HG03575 (cell line): ENCODE measurements around the gene NTRK2.

Source experiments
- ATAC-seq: cut with Tn5 transposase; IDR thresholded peaks from one replicate; pipeline ENCODE4 v1.9.1; 2021; ENCODE audit not compliant: unreplicated experiment, insufficient number of reproducible peaks, low FRiP score; ENCODE audit errors: extremely low read depth

NTRK2 gene

DNA sequence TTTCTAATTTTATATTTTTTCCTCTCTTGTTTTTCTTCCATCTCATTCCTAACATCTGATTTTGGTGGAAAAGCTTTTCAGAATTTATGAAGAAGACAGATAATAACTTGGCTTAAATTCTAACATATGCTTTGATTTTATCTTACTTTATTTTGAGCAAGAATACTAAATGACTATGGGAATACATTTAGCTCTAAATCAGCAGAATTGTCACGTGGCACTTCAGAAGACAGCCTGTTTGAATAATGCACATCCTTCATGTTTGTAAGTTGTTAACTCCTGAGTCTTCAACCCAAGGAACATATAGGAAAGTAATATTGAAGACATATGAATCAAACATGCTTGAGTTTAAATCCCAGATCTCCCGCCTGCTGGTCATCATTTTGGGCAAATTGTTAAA, 90.3 kb downstream of the NTRK2 start:
- ATAC-seq: no peak

DNA sequence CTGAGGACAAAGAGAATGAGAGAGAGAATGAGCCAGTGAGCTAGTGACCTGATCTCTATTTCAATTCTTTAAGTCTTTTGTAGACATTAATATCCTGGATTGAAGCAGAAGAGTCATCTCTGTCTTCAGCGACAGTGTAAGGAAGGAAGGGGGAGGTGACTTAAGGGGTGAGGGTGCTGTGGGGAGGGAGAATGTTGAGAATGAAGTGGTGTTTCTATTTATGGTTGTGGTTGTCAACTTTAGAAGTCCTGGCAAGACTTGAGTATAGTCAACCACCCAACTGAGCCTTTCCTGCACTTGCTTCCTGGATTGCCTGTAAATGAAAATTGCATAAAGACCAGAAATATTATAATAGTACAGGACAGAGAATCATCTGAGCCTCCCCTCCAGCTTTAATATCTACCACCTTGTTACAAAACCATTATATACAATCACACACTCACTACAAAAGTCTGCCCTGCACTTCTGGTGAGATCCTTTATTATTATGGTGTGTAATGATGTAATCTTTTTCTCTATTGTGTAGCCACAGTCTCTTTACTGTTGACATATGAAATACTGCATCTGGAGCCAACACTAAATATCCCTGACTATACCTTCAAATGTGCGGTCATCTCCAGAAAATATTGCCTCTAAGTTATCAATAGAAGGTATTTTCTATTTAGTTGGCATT, 91.7 kb downstream of the NTRK2 start:
- no peak for ATAC-seq

DNA sequence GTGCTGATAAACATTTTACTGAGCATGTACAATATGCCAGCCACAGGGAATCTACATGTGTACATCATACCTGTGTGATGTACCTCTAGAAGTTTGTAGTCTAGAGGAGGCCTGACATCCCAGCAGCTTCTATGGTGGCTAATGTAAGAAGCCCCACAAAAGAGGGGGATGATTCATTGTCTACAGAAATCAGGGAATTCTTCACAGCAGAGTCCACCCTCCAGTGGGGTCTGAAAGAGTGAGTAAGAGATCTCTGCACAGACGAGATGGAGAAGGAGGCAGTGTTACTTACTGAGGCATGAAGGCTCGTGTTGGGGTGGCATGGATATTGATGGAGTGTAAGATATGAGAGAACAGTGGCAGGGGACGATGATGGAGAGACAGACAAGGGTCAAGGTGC, 103.0 kb downstream of the NTRK2 start:
- no peak for ATAC-seq

DNA sequence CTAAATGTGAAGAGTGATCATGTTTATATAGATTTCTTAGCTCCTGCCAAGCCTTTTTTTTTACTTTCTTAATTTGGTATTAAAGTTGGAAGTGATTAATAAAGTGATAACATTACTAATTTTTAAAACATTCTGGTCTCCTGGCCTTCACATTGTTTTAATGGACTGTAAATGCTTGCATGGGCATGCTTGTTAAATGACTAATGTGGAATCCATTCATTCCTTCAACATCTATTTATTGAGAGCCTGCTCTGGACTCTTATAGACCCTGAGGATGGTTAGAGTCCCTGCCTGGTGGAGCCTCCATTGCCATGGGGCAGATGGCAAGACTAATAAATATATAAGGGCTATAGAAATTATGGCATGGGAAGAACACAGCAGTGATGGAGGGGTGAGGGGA, 103.5 kb downstream of the NTRK2 start:
- ATAC-seq: no peak

DNA sequence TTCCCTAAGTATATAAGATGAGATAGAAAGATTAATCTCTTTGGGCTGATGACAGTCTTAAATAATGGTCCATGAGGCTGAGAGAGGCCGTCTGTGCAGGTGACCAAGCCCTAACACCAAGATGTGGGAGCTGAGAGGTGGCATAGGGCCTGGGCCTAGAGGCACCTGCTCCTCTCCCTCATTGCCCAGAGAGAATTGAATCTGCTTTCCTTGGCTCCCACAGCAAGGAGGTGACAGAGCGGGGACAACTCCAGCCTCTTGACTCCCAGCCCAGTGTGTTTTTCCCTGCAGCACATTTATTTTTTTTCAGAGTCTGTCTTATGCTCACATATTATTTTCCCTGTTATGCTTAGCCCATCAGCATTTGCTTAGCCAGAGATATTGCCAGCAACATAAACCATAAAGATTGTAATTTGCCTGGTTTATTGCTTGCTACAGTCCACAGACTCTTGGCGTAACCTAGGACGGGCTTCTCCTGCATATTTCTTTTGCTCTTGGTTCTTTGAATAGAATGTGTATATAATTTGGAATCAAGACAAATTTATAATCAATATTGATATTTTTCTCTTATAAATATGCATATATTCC, 105.6 kb downstream of the NTRK2 start:
- ATAC-seq: no peak

DNA sequence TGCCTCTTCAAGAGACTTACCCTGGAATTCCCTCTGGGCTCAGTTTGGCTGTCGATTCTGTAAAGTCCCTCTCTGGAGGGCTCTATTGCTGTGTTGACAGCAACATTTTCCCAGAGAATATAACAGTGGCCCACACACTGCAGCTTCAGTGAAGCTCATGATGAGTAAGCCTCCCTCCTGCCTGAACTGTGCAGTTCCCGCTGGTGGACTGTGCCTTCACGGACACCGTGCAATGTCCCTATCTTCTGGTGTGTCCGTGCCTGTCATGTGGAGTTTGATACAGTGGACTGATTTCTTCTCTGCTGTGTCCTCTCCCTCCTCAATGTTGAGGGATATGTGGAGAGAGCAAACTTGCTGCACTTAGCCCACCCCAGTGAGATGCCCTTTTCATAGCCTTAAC, 109.0 kb downstream of the NTRK2 start:
- ATAC-seq: no peak

DNA sequence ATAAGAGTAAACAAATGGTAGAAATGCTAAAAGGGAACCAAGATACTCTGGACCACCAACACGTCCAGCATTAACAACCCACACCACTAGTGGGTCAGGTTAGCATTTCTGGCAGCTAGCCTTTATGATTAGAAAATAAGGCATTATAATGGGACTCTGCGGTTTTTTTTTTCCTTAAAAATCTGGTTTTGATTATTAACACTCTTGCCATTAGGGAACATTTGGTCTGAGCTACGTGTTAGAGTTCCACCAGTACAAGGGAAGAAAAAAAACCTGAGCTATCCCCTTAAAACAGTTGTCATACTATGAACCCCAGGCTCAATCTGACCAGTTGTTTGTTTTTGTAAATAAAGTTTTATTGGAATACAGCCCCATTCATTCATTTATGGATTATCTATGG, 110.4 kb downstream of the NTRK2 start:
- ATAC-seq: no peak

DNA sequence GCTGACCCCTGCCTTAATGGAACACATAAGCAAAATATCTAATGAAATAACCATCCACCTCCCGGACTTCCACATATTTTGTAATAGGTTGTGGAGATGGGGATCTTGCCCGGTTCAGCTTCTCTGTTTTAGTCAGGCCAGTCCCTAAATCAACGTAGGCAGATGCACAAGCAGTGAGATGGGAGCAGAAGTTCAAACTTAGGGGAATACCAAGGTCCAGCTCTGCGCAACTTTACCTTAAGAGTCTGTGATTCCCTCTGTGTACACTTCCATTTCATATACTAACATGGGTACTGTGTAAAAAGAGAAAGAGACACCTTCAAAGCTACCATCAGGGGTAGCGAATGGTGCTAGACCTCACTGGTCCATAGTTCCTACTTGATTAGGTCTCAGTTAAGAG, 110.9 kb downstream of the NTRK2 start:
- ATAC-seq: no peak

DNA sequence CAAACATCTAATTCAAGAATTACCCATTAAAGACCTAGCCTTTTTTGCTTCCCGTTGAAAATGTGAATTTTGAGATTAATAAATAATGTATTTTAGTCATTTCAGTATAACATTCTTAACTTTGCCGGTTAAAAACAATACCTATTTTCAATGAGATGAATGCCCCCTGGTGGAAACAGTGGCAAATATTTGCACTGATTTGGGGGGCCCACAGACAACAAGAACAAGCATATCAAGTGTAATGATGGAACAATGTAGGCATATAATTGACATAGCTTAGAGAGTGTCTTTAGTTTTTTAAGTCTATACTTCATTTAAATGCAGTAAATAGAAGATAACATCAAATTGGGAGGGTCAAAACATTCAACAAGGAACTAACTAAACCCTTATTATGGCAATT, 111.9 kb downstream of the NTRK2 start:
- no peak for ATAC-seq

DNA sequence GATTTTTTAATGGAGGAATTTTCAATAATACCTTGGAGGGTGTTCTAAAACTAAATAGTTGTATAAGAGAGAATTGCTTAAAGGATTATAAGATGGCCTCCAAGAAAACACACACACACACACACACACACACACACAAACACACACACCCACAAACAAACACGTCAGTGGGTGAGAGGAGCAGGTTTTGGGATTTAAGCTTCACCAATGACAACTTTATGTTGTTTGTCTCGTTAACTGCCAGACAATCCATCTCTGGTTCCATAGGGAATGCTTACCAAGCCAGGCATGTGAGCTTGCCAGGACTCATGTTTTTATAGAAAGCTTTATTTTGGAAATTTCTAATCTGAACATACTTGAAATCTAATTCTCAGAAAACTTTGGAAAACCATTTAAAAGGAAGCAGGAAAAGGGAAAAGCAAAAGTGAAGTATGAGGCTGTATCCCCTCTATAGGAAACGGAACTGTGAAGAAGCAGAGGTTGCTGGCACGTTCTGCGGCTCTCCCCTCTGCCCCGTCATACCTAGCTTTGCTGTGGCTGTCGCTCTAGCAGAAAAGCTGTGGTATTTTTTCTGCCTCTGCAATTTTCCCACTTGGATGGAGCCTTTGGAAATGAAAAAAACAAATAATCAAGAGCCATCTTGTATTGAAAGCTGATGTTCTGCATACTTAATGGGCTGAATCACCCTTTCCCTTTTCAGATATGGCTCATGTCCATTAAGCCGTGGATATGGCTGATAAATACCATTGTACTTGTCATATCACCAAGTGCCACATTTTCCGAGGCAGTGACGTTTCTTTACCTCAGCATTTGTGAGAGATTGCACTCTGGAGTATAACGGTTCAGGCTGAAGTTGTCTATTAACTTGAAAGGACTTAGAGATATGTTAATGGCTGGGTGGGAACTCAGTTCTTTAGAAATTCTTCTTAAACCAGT, 112.7 kb downstream of the NTRK2 start:
- no peak for ATAC-seq

DNA sequence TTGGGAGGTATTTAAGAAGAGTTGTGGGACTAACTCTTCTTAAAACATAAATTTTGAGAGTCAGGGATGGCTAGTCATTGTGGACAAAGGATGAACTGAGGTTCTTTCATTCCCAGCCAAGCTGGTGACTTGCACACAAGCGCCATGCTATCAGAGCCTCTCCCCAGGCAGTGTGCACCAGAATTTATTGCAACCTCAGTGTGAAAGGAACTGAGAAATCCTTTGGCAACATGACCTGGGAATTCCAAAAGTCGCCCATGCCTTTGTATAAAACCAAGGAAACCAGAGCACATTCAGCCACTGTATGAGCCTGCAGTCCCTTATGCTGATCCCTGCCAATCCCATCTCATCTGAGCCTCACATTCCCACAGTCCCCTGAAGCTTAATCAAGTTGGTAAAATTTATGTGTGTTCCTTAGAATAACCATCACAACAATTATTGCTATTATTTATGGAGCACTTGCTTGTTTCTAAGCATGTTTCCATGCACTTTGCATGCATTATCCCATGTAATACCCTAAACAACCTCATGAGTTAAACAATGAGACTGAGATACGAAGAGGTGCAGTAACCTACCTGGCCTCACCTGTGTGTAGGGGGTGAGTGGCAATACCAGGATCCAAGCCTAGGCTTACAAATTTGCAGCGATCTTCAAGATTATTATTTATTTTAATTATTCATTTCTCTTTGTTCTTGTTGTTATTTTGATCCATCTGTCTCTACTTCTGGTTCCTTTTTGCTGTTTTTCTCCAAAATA, 116.4 kb downstream of the NTRK2 start:
- no peak for ATAC-seq

DNA sequence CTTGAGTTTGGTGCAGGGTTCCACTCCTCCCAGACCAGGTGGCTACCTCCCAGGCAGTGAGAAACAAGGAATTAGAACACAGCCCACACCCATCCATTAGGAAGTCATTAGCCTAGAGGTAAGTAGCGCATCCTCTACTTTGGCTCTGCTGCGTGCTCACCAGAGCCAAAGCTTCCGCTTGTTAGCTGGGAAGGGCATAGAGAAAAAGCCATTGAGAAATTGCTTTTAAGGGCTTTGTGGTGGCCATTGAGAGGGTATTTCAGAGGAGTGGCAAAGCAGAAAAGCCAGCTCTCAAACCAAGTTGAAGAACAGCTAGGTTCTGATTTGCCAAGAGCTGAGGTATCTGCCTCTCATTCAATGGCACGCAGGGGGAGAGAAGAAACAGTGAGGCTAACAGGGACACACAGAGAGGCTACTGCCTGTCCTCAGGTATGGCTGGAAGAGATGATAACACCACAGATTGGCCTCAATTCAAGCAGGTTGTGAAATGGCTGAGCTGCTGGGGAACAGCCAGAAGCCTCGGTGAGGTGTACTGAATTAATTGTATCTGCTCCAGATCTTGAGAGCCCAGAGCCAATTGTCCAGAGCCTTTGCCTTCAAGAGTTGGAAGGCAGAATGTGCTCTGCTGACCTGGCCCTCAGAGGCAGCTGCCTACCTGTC, 119.4 kb downstream of the NTRK2 start:
- ATAC-seq: no peak

DNA sequence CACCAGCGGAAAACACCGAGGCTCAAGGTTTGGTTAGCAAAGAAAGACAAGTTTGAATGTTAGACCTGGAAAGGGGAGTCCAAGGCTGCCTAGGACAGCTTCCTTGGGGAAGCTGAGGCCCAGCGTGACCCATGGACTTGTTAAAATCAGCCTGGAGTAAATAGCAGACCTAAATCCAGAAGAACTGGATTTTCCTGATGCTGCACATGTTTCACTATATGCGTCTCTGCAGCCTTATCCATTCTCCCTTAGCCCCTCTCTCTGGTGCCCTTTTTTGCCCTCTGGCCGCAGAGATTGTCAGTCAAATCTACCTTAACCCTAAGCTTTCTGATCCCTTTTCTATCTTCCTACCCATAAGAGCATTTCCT, 119.9 kb downstream of the NTRK2 start:
- no peak for ATAC-seq

DNA sequence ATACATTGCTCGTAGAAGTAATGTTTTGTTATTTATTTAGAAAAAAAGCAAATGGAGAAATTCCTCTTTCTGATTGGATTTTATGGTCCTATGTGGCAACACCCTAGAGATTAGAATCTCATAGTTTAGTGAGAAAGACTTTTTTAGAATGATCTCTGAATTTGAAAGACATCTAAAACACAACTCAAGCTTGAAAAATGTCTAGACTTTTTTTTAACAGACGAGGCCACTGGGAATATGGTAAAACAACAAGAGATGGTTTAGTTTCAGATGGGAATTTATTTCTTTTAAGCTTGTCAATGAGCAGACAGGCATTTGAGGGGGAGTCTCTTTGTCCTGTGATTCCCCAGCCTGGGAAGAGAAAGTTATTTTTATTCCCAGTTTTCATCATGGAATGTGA, 122.1 kb downstream of the NTRK2 start:
- ATAC-seq: no peak

DNA sequence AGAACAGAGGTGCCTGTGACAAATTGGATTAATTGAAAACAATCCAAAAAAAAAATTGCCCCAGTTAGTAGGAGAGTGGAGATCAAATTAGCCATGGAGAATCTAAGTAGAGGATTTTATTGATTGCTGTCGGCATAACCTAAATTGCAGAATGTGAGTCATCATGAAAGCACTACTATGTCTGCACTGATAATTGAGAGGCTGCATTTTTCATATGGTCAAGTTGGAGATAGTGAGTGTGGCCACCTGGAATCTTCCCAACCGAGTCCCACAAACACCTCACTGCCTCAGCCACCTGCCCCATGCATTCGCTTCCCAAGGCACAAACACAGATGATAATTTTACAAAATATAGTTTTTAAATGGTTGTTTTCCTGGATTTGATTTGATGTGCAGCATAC, 123.7 kb downstream of the NTRK2 start:
- ATAC-seq: no peak

DNA sequence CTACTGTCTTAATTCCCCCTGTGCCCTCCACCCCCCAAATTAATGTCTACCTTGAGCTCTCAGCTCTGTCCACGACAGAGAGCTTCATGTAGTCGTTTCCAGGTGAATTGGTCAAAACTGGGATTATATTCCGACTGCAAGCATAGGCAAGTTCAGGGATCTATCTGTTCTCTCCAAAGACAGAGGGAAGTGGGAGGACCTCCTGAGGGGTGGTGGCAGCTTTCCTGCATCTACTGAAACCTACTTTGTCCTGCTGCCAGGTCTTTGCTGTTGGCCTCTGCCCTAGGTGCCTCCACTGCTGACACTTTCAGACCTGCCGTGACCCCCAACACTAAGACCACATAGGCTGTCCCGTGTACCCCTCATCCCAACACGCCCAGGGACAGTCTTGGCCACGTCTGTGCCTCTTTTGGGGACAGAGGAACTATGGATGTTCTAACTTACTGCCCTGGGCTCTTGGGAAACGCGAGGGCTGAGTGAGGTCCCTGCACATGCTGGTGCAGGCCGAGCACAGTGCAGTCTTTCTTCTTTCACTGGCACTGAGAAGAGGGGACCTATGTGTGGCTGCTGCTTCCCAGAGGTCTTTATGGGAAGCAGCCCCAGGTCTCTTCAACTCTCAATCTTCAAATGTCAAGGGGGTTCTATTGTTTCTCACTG, 125.6 kb downstream of the NTRK2 start:
- no peak for ATAC-seq

DNA sequence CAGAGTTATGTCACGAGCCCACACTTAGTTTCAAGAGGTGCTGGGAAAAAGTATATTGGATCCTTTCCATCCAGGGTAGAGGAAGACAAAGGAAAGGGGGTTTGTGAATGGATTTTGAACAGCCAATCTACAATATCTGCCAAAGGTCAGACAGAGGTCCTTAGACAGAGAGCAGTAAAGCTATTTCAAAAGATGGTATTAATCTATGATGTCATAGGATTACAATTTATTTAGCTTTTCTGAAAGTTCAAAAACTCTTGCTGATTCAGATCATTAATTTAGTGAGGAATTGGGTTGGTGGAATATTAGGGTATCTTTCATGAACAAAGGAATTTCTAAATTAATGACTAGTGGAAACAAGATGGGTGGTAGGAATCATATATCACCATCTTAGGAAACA, 126.9 kb downstream of the NTRK2 start:
- ATAC-seq: no peak

DNA sequence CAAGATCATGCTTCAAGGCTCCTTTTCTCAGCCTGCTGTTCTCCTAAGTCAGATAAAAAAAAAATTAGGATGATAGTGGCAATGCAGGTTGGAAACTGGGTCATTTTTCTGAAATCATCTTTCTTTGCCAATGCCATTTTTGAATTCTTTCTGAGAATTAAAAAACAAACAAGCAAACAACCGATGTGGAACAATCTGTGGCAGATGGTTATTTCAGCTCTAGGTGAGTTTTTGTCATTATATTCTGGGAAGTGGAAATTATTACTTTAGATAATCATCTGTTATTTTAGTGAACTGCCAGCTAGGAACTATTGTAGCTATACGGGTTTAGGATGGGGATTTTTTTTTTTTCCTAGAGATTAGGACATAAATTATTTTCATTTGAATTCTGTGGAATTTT, 129.7 kb downstream of the NTRK2 start:
- ATAC-seq: no peak
